ENCODE measurements around the gene ZC3H7B.

GRCh38 chr22:41290262-41291221 lies 10.8 kb upstream of the ZC3H7B start:
- TF ChIP-seq CTCF (IDR thresholded peaks at IDR 0.05) = no peak
- peak in 1 of 2 donors; percentile 26 for TF ChIP-seq POLR2AphosphoS5 (IDR thresholded peaks at IDR 0.05; ENCODE audit: insufficient read depth in 1 of 2, low read depth in 1 of 2)
- no peak for TF ChIP-seq POLR2A (IDR thresholded peaks at IDR 0.05)
